K562 (cell line): Measurements from ENCODE around the gene TMEM121.

Experiments used
- MEIS2 ChIP-seq: fragments of 450-650 bp; IDR thresholded peaks from 2 replicates; pipeline ENCODE4 v1.6.1; 2014; ENCODE audit warnings: mild to moderate bottlenecking; ENCODE audit not compliant: partially characterized antibody
- POLR2AphosphoS5 ChIP-seq: IDR thresholded peaks from 2 replicates; pipeline ENCODE4 v1.6.1; 2011; ENCODE audit warnings: mild to moderate bottlenecking, low read depth, low read length, moderate library complexity; ENCODE audit not compliant: control insufficient read depth, insufficient read depth
- TF ChIP-seq, protein P1 (sequence below): sonication (generic); formaldehyde crosslinking; IDR thresholded peaks from 2 replicates; pipeline ENCODE4 v1.9.0; 2022; ENCODE audit warnings: mild to moderate bottlenecking, missing genetic modification reagents
- TF ChIP-seq, protein P2 (sequence below), 3 experiments: IDR thresholded peaks in 2 of 3; conservative IDR thresholded peaks in 1 of 3; 2 replicates each; pipeline ENCODE4 v1.5.1; 2011 to 2012; ENCODE audit warnings: low read length in 3 of 3, mild to moderate bottlenecking in 3 of 3, control low read depth in 2 of 3, improper control_type of control experiment in 1 of 3, inconsistent platforms in 1 of 3, low read depth in 1 of 3, mixed read lengths in 1 of 3, moderate library complexity in 1 of 3; ENCODE audit not compliant: insufficient read depth in 2 of 3

GRCh38 chr14:105497671-105498429, 28.5 kb upstream of the TMEM121 start:
- TF ChIP-seq, protein P1, sequence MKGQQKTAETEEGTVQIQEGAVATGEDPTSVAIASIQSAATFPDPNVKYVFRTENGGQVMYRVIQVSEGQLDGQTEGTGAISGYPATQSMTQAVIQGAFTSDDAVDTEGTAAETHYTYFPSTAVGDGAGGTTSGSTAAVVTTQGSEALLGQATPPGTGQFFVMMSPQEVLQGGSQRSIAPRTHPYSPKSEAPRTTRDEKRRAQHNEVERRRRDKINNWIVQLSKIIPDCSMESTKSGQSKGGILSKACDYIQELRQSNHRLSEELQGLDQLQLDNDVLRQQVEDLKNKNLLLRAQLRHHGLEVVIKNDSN (CRISPR knock-in tag), result no peak
- TF ChIP-seq, protein P2, sequence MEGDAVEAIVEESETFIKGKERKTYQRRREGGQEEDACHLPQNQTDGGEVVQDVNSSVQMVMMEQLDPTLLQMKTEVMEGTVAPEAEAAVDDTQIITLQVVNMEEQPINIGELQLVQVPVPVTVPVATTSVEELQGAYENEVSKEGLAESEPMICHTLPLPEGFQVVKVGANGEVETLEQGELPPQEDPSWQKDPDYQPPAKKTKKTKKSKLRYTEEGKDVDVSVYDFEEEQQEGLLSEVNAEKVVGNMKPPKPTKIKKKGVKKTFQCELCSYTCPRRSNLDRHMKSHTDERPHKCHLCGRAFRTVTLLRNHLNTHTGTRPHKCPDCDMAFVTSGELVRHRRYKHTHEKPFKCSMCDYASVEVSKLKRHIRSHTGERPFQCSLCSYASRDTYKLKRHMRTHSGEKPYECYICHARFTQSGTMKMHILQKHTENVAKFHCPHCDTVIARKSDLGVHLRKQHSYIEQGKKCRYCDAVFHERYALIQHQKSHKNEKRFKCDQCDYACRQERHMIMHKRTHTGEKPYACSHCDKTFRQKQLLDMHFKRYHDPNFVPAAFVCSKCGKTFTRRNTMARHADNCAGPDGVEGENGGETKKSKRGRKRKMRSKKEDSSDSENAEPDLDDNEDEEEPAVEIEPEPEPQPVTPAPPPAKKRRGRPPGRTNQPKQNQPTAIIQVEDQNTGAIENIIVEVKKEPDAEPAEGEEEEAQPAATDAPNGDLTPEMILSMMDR (IDR thresholded peaks at IDR 0.05 in 2 of 3, conservative IDR thresholded peaks at IDR 0.05 in 1 of 3; ENCODE audit: insufficient read depth in 2 of 3, low read depth in 1 of 3, low read length in 3 of 3), result no peak
- TF ChIP-seq POLR2AphosphoS5, result no peak
- no peak for TF ChIP-seq MEIS2
